Right kidney (tissue), 9 donors: ENCODE data around the gene OR5AN1.
"Not testable (repeated sequence)": the region's sequence is repeated elsewhere in the genome, so short reads cannot be mapped to it uniquely, and the experiment has no call there.

ENCODE experiments used
- DNase-seq: peaks from one replicate; pipeline ENCODE4 v3.0.0-alpha.2; 2016
- long read RNA-seq, 8 donors: transcript quantifications; one replicate each; lab custom pipeline, GENCODE V29; 2026

The OR5AN1 gene
- long read RNA-seq, donor 1: 0 reads
- long read RNA-seq, donor 2: 0 reads
- long read RNA-seq, donor 3: 0 reads
- long read RNA-seq, donor 4: 0 reads
- long read RNA-seq, donor 5: 0 reads
- long read RNA-seq, donor 6: 0 reads
- long read RNA-seq, donor 7: 0 reads
- long read RNA-seq, donor 8: 0 reads

- no peak for DNase-seq
Observed at GRCh38 chr11:59358595-59358994, at the start of gene OR5AN1. OR5AN1 (plus strand) TSS chr11:59358895; CDS start chr11:59364459, 5,564 bp downstream.

- no peak for DNase-seq
Observed at GRCh38 chr11:59335001-59335400, 23.7 kb upstream of the OR5AN1 start.

GRCh38 chr11:59336176-59336575, 22.5 kb upstream of the OR5AN1 start:
- no peak for DNase-seq

GRCh38 chr11:59336931-59337330, 21.8 kb upstream of the OR5AN1 start:
- DNase-seq: no peak

- DNase-seq: not testable (repeated sequence)
Observed at GRCh38 chr11:59349657-59350056, 9.0 kb upstream of the OR5AN1 start.

- DNase-seq: no peak
Observed at GRCh38 chr11:59355226-59355625, 3.5 kb upstream of the OR5AN1 start.

- no peak for DNase-seq
Observed at GRCh38 chr11:59356561-59356960, 2.1 kb upstream of the OR5AN1 start.

- no peak for DNase-seq
Observed at GRCh38 chr11:59358020-59358419, 675 bp upstream of the OR5AN1 start.

GRCh38 chr11:59365232-59366018, 6.7 kb downstream of the OR5AN1 start:
- DNase-seq: no peak

GRCh38 chr11:59368238-59369022, 9.7 kb downstream of the OR5AN1 start:
- no peak for DNase-seq

- not testable (repeated sequence) for DNase-seq
Observed at GRCh38 chr11:59372324-59372723, 13.6 kb downstream of the OR5AN1 start.

GRCh38 chr11:59380263-59381059, 21.8 kb downstream of the OR5AN1 start:
- DNase-seq: no peak

GRCh38 chr11:59394186-59394585, 35.5 kb downstream of the OR5AN1 start:
- DNase-seq: no peak

- DNase-seq: no peak
Observed at GRCh38 chr11:59400461-59401261, 42.0 kb downstream of the OR5AN1 start.

GRCh38 chr11:59401262-59401552, 42.5 kb downstream of the OR5AN1 start:
- no peak for DNase-seq

GRCh38 chr11:59403546-59403945, 44.9 kb downstream of the OR5AN1 start:
- DNase-seq: no peak

GRCh38 chr11:59413646-59414045, 55.0 kb downstream of the OR5AN1 start:
- no peak for DNase-seq

GRCh38 chr11:59415111-59415510, 56.4 kb downstream of the OR5AN1 start:
- DNase-seq: no peak

GRCh38 chr11:59416613-59417012, 57.9 kb downstream of the OR5AN1 start:
- no peak for DNase-seq

GRCh38 chr11:59417023-59417422, 58.3 kb downstream of the OR5AN1 start:
- no peak for DNase-seq

GRCh38 chr11:59418156-59418555, 59.5 kb downstream of the OR5AN1 start:
- no peak for DNase-seq
